DMS153 (cell line): ENCODE data around the gene DPH5.
"Not testable (repeated sequence)": the region's sequence is repeated elsewhere in the genome, so short reads cannot be mapped to it uniquely, and the experiment has no call there.

Source experiments
- DNase-seq: peaks from one replicate; lab custom pipeline; 2025; lab: John Stamatoyannopoulos, UW

The DPH5 gene

GRCh38 chr1:100982793-100983192 is 42.8 kb downstream of the DPH5 start:
- DNase-seq, result no peak

- DNase-seq, result no peak
Measured at GRCh38 chr1:100979631-100980030, 46.0 kb downstream of the DPH5 start.

- DNase-seq, result no peak
Measured at GRCh38 chr1:100976936-100977335, 48.6 kb downstream of the DPH5 start.

- DNase-seq, result no peak
Measured at GRCh38 chr1:100972185-100972584, 53.4 kb downstream of the DPH5 start.

- no peak for DNase-seq
Measured at GRCh38 chr1:100971021-100971420, 54.6 kb downstream of the DPH5 start.

GRCh38 chr1:100969327-100969726 is 56.3 kb downstream of the DPH5 start:
- no peak for DNase-seq

GRCh38 chr1:100968621-100969020 is 57.0 kb downstream of the DPH5 start:
- no peak for DNase-seq

- no peak for DNase-seq
Measured at GRCh38 chr1:100960098-100960497, 65.5 kb downstream of the DPH5 start.

GRCh38 chr1:100959502-100960060 is 66.0 kb downstream of the DPH5 start:
- DNase-seq, result no peak

- DNase-seq, result no peak
Measured at GRCh38 chr1:100955322-100955721, 70.3 kb downstream of the DPH5 start.

- no peak for DNase-seq
Measured at GRCh38 chr1:100953960-100954730, 71.4 kb downstream of the DPH5 start.

- not testable (repeated sequence) for DNase-seq
Measured at GRCh38 chr1:100952970-100953369, 72.6 kb downstream of the DPH5 start.

GRCh38 chr1:100952104-100952745 is 73.4 kb downstream of the DPH5 start:
- no peak for DNase-seq

- DNase-seq, result no peak
Measured at GRCh38 chr1:100950781-100951180, 74.8 kb downstream of the DPH5 start.

GRCh38 chr1:100950337-100950736 is 75.2 kb downstream of the DPH5 start:
- DNase-seq, result no peak

GRCh38 chr1:100949515-100950158 is 75.9 kb downstream of the DPH5 start:
- peak; percentile 82 for DNase-seq

GRCh38 chr1:100948721-100949405 is 76.7 kb downstream of the DPH5 start:
- DNase-seq, result not testable (repeated sequence)

GRCh38 chr1:100947816-100948215 is 77.8 kb downstream of the DPH5 start:
- DNase-seq, result not testable (repeated sequence)

GRCh38 chr1:100946064-100946463 is 79.5 kb downstream of the DPH5 start:
- DNase-seq, result not testable (repeated sequence)

GRCh38 chr1:100943533-100943932 is 82.1 kb downstream of the DPH5 start:
- no peak for DNase-seq

- no peak for DNase-seq
Measured at GRCh38 chr1:100942304-100943046, 83.1 kb downstream of the DPH5 start.
